ENCODE measurements around the gene TOX2.

Gene TOX2

GRCh38 chr20:44117296-44118184, 202.9 kb downstream of the TOX2 start:
- no peak for DNase-seq (ENCODE audit: low read depth in 1 of 2, low spot score in 1 of 2)

- DNase-seq (ENCODE audit: low read depth in 1 of 2, low spot score in 1 of 2): no peak
These were observed 203.8 kb downstream of the TOX2 start for GRCh38 chr20:44118185-44119033.
